GM21390 (cell line): Measurements from ENCODE around the gene ABCC9.

Experiments used
- ATAC-seq: cut with Tn5 transposase; IDR thresholded peaks from one replicate; pipeline ENCODE4 v1.9.1; 2021; ENCODE audit not compliant: unreplicated experiment

Gene ABCC9

DNA sequence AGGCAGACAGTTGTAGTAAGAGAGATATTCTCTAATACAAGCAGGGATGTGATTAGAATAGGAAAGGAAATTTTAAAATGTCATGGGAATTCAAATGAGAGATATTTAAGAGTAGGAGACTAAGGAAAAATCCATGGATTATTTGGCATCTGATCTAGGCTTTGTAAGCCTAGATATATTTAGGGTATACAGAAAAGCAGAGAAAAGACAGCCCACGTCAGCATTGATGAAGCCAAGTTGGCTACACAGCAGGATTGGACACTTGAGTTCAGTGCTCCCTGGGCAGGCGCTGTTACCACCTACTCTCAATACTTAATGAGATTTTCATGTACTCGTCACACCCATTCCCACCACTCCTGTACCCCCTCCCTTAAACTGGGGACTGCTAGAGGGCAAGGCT is 165.1 kb downstream of the ABCC9 start:
- no peak for ATAC-seq

DNA sequence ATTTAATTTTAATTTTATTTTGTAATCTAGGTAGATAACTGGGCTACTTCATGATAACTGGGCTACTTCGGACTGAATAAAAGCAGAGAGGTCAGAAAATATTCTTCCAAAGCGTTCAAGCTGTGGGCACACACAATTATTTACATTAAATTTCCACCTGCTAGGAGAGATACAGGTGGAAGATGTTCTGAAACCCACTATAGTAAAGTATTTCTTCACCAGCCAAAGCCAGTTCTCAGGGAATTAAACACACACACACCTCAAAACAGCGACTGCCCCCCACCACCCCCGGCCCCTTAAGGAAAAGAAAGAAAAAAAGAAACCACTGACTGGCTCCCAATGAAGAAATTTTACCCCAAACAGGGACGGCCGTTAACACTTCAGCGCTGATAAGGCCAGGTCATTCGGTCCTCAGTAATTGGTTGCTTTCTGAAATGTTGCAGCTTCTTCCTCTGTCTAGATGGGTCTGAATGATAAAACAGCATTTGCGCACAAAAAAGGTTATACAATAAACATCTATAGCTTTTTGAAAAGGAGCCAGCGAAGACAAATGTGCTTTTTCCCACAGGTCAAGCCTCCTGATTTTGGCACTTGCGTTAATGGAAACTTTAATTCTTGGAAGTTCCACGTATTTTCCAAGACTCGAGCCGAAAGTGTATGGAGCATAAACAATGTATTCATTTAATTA is 165.9 kb downstream of the ABCC9 start:
- no peak for ATAC-seq

DNA sequence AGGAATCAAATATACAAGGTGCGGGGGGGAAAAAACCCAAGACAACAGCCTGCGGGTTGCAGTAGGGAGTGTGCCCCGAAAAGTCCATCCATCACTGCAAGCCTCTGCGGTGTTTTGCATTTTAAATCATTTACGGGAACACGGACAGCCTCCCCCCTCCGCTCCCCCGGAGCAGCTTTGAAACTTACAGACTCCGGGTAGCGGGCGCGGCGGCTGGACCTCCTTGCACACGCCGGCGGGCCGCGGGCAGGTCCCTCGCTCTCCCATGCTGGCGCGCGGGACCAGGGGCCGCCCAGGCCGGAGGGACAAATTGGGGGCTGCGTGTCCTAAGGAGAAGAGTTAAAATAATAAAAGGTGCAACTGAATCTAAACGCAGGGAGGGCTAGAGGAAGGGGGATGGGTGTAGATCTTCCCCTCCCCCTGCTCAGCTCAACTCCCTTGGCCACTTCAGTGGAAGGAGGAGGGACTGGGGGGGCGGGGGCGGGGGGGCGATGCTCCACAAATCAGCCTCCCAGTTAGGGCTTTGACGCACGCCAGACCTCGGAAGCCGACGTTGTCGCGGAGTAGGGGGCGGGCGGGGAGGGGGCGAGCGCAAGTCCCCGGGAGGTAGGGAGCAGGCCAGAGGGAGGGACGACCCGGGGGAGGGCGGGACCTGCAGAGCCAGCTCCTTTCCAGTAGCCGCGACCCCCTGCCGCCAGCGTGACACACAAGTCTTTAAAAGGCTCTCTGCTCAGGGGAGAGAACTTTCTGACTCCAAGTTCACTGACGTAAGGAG is 166.7 kb downstream of the ABCC9 start, which contains the start of gene KCNJ8:
TSS of gene KCNJ8 (minus strand) at position 349 of the 775 bp plus-strand sequence. CDS start 1,090 bp downstream, outside the sequence.
- ATAC-seq = no peak

DNA sequence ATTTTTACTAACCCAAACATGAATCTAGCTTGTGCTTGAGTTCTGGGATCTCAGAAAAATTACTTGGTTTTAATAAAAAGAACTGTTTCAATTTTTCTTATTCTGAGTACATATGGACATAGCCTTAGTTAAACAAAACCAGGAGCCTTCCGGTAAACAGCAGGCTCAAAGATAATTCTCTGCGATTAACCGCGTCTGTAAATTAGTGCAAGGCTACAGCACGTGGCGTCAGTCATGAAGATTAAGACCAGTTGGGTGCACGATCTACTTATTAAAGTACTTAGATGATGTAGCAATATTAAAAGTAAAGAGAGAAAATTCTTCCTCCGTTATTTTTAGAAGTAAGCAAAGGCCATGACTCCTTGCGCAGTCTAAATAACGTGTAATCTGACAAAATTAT is 167.4 kb downstream of the ABCC9 start:
- no peak for ATAC-seq

- ATAC-seq = no peak
Observed at GRCh38 chr12:21773263-21773741, 167.9 kb downstream of the ABCC9 start.

DNA sequence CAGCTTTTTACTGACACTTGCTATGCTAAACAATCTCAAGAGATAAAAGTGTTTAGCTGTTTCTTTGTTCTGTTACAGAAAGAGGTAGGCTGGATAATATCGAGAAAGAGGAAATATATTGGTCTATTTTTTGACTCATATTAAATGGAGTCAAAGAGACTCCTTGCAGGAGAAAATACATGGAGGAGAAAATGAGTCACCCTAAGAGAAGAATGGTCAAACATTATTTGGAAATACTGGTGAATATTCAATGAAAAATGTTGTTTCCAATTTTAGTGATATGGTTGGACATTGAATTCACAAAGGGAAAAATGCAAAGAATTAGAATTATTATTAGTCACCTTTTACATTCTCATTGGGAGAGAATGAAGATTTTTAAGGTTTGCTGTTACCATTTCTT is 169.9 kb downstream of the ABCC9 start:
- no peak for ATAC-seq

DNA sequence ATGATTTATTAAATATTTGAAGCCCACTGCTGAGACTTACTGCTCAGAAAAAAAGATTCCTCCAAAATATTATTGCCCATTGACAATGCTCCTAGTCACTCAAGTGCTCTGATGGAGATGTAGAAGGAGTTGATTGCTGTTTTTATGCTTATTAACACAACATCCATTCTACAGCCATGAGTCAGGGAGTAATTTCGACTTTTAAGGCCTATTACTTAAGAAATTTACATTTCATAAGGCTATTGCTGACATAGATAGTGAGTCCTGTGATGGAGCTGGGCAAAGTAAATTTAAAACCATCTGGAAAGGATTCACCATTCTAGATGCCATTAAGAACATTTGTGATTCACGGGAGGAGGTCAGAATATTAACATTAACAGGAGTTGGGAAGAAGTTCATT is 171.9 kb downstream of the ABCC9 start:
- no peak for ATAC-seq

DNA sequence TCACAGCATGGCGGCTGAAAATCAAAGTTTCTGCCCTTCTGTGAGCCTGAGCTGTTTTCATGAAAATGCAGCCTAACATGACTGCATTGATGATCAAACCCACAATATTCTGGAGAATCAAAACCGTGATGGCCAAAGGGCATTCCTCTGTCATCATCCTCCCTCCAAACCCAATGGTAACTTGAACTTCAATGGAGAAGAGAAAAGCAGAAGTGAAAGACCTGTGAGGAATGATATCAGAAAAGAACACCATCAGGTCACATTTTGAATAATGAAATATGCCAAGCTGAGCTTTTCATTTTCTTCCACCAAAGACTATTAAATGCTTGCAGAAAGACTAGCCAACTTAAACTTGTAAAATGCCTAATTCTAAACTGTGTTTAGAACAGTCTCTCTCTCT is 174.8 kb downstream of the ABCC9 start:
- ATAC-seq = no peak

DNA sequence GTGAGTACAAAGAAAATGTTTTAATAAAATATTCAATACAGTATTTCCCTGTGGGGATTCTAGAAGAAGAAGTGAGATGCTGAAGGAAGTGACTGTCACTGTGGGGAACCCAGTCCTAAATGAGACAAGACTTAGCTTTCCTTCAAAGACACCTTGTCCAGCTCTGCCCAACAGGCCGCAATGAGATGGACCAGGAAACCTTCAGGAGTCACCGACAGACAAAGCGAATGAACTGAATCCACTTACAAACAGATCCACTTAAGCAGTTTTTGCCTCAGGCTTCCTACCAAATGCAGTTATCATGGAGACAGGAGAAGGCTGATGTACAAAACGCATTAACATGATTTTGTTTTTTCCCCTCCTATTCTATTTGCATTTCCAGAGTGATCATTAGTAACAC is 176.3 kb downstream of the ABCC9 start:
- no peak for ATAC-seq

- no peak for ATAC-seq
Observed at GRCh38 chr12:21764065-21764464, 177.2 kb downstream of the ABCC9 start.

- no peak for ATAC-seq
Observed at GRCh38 chr12:21763531-21763930, 177.7 kb downstream of the ABCC9 start.

DNA sequence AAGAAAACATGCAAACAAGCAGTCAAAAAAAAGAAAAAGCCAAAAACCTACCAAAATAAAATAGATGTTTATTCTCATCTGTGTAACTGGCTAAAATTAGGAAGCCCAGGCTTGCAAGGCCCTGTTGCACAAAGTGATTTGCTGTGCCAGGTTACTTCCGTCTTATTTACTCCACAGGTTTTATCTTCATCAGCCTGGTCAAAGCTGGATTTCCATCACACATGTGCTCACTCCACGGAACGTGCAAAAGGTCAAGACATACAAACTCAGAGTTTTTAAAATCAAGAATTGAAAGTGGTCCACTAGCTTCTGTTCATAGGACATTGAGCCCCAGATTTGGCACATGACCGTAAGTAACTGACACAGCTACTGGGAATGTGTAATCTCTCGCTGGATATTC is 181.5 kb downstream of the ABCC9 start:
- ATAC-seq = no peak

- ATAC-seq = no peak
Observed at GRCh38 chr12:21757735-21758134, 183.5 kb downstream of the ABCC9 start.

- no peak for ATAC-seq
Observed at GRCh38 chr12:21756699-21757098, 184.5 kb downstream of the ABCC9 start.

DNA sequence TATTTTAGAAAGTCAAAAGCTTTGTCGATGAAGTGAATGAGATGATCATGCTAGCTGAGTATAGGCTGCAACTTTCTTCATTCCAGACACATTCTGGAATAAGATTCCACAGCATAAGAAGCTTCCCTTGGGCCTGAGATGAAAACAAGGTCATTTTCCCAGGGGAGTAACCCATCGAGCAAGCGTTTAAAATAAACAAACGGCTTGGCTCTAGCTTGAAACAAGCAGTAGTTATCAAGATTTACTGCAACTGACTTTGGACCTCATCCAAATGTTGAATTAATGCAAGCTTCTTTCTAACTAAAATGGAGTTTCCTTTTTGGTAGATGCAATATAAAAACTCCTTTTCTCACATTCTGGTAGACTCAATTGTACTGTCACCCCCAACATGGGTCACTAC is 189.7 kb downstream of the ABCC9 start:
- no peak for ATAC-seq
